WTC11 (cell line): ENCODE data around the gene MCF2L2. TPM values are rescaled to one million over a fixed set of nuclear protein-coding genes. Genes with fewer than 3 reads are reported as not detected.

Source experiments
- ATAC-seq: fragments of 200-7000 bp; cut with Tn5 transposase; 2 replicates; pipeline ENCODE4 v1.10.0; 2021; ENCODE audit warnings: mild to moderate bottlenecking, moderate library complexity
- CTCF ChIA-PET: fragments of 300-600 bp; sonication (Branson Sonifier 250); formaldehyde crosslinking; loops from one replicate; lab custom pipeline; 2021; ENCODE audit warnings: antibody characterized with exemption; lab: Charles Lee
- POLR2A ChIA-PET: fragments of 350-600 bp; sonication (Branson Sonifier 250); formaldehyde crosslinking; loops from one replicate; lab custom pipeline; 2021; ENCODE audit warnings: antibody characterized with exemption; lab: Charles Lee
- DNase-seq: peaks from one replicate; pipeline ENCODE4 v3.0.0; 2021; ENCODE audit warnings: low spot score
- H3K27ac Mint-ChIP-seq: 2 replicates; pipeline ENCODE4 v1.8.0; 2021; ENCODE audit warnings: mixed read lengths
- H3K27me3 Mint-ChIP-seq: 2 replicates; pipeline ENCODE4 v1.8.0; 2021; ENCODE audit warnings: low read depth, mild to moderate bottlenecking, moderate library complexity, mixed read lengths
- H3K36me3 Mint-ChIP-seq: 2 replicates; pipeline ENCODE4 v1.8.0; 2021; ENCODE audit warnings: mixed read lengths
- H3K4me1 Mint-ChIP-seq: 2 replicates; pipeline ENCODE4 v1.8.0; 2022; ENCODE audit warnings: mixed read lengths
- H3K4me3 Mint-ChIP-seq: 2 replicates; pipeline ENCODE4 v1.8.0; 2021; ENCODE audit warnings: mild to moderate bottlenecking, moderate library complexity, mixed read lengths
- H3K9me3 Mint-ChIP-seq: 2 replicates; pipeline ENCODE4 v1.8.0; 2021; ENCODE audit warnings: mixed read lengths
- AFF4 ChIP-seq: sonication (generic); formaldehyde crosslinking; IDR thresholded peaks from 2 replicates; pipeline ENCODE4 v1.8.1; 2023; ENCODE audit warnings: mild to moderate bottlenecking, missing genetic modification reagents, borderline replicate concordance
- CBFB ChIP-seq: sonication (generic); formaldehyde crosslinking; IDR thresholded peaks from 2 replicates; pipeline ENCODE4 v1.8.1; 2022; ENCODE audit warnings: mild to moderate bottlenecking, low read depth, missing genetic modification reagents
- ESRRA ChIP-seq: sonication (generic); formaldehyde crosslinking; IDR thresholded peaks from 2 replicates; pipeline ENCODE4 v1.8.1; 2022; ENCODE audit warnings: mild to moderate bottlenecking, missing genetic modification reagents, borderline replicate concordance
- GRHL2 ChIP-seq: fragments of 250-450 bp; sonication (Bioruptor Pico); IDR thresholded peaks from 2 replicates; pipeline ENCODE4 v1.8.0; 2022; ENCODE audit warnings: mild to moderate bottlenecking, moderate library complexity; ENCODE audit not compliant: insufficient replicate concordance, severe bottlenecking
- JAZF1 ChIP-seq: fragments of 250-450 bp; sonication (Bioruptor Pico); IDR thresholded peaks from 2 replicates; pipeline ENCODE4 v1.9.0; 2021; ENCODE audit warnings: moderate library complexity, mild to moderate bottlenecking, inconsistent platforms
- JUN ChIP-seq: sonication (generic); formaldehyde crosslinking; IDR thresholded peaks from 2 replicates; pipeline ENCODE4 v1.8.0; 2023; ENCODE audit warnings: mild to moderate bottlenecking, missing genetic modification reagents
- NFATC4 ChIP-seq: fragments of 250-450 bp; sonication (Bioruptor Pico); IDR thresholded peaks from 2 replicates; pipeline ENCODE4 v1.9.0; 2021; ENCODE audit warnings: mild to moderate bottlenecking
- ZNF138 ChIP-seq: sonication (generic); formaldehyde crosslinking; conservative IDR thresholded peaks from 2 replicates; pipeline ENCODE4 v1.8.1; 2022; ENCODE audit warnings: mild to moderate bottlenecking, moderate library complexity, missing genetic modification reagents
- ZNF425 ChIP-seq: fragments of 250-450 bp; sonication (Bioruptor Pico); conservative IDR thresholded peaks from 2 replicates; pipeline ENCODE4 v1.9.0; 2021; ENCODE audit warnings: mild to moderate bottlenecking
- ZNF671 ChIP-seq: fragments of 250-450 bp; sonication (Bioruptor Pico); IDR thresholded peaks from 2 replicates; pipeline ENCODE4 v1.8.0; 2021; ENCODE audit warnings: mild to moderate bottlenecking
- total RNA-seq: library from RNA; stranded (reverse); gene quantifications from 3 replicates; pipeline ENCODE4 v1.2.3, GENCODE V29; 2021
- TF ChIP-seq, protein P1 (sequence below): fragments of 250-450 bp; sonication (Bioruptor Pico); IDR thresholded peaks from 2 replicates; pipeline ENCODE4 v2.1.2; 2022; ENCODE audit warnings: mild to moderate bottlenecking, moderate library complexity
- TF ChIP-seq, protein P2 (sequence below): sonication (generic); formaldehyde crosslinking; IDR thresholded peaks from 2 replicates; pipeline ENCODE4 v1.8.0; 2023; ENCODE audit warnings: missing genetic modification reagents, mild to moderate bottlenecking, borderline replicate concordance
- TF ChIP-seq, protein P3 (sequence below): sonication (generic); formaldehyde crosslinking; IDR thresholded peaks from 2 replicates; pipeline ENCODE4 v1.8.1; 2023; ENCODE audit warnings: mild to moderate bottlenecking, missing genetic modification reagents
- TF ChIP-seq, protein P4 (sequence below): fragments of 250-450 bp; sonication (Bioruptor Pico); IDR thresholded peaks from 2 replicates; pipeline ENCODE4 v1.8.0; 2021; ENCODE audit warnings: mild to moderate bottlenecking
- TF ChIP-seq, protein P5 (sequence below): sonication (generic); formaldehyde crosslinking; IDR thresholded peaks from 2 replicates; pipeline ENCODE4 v1.8.1; 2023; ENCODE audit warnings: mild to moderate bottlenecking, moderate library complexity, missing genetic modification reagents

Gene MCF2L2
- total RNA-seq, 1 experiment from 2014 or later: 7.5 TPM

DNA sequence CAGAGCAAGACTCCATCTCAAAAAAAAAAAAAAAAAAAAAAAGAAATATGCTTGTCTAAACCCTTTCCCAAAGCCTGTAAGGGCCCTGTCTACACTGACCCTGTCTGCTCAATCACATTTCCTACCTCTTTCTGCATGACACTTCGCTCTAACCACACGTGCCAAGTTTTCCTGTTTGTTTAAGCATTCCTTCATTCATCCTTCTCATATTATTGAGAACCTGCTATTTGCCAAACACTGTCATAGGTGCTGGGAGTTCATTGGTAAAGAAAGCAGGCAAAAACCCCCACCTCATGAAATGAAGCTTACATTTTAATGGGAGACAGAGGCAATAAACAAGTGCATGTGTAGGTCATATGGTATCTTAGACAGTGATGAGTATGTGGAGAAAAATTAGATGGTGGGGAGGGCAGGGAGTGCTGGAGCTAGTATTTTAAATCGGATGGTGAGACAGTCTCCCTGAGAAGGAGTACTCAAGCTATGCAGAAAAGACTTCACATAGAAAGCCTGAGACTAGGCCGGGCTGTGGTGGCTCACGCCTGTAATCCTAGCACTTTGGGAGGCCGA, 127.3 kb downstream of the MCF2L2 start:
- POLR2A ChIA-PET: interaction anchor here (0.7 kb wide), 1 partner anchor 147 kb away, joined by 3 read pairs; no protein-coding TSS in a partner anchor
- Mint-ChIP-seq H3K27ac (no peak overlapping the region), H3K4me3 (no peak overlapping the region), H3K9me3 (no peaks in the 10 kb centered on the region), H3K27me3 (no peaks in the 10 kb centered on the region), H3K4me1 (peaks cover 17% of the 10 kb centered on the region), H3K36me3 (no peaks in the 10 kb centered on the region; the same call in none of the 2 replicates)
- CTCF ChIA-PET: interaction anchor here (1.7 kb wide), 1 partner anchor 81 kb away, joined by 3 read pairs; no protein-coding TSS in a partner anchor
- TF ChIP-seq, protein P1, sequence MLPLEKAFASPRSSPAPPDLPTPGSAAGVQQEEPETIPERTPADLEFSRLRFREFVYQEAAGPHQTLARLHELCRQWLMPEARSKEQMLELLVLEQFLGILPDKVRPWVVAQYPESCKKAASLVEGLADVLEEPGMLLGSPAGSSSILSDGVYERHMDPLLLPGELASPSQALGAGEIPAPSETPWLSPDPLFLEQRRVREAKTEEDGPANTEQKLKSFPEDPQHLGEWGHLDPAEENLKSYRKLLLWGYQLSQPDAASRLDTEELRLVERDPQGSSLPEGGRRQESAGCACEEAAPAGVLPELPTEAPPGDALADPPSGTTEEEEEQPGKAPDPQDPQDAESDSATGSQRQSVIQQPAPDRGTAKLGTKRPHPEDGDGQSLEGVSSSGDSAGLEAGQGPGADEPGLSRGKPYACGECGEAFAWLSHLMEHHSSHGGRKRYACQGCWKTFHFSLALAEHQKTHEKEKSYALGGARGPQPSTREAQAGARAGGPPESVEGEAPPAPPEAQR: no peak
- TF ChIP-seq NFATC4 (CRISPR knock-in tag) (no peak), ESRRA (CRISPR knock-in tag) (no peak)
- ATAC-seq (no peak), DNase-seq (no peak)

- TF ChIP-seq ZNF671 (no peak), JAZF1 (CRISPR knock-in tag) (no peak), JUN (CRISPR knock-in tag) (no peak), CBFB (CRISPR knock-in tag) (no peak), ZNF425 (CRISPR knock-in tag) (no peak), AFF4 (CRISPR knock-in tag) (no peak), ZNF138 (CRISPR knock-in tag) (no peak), GRHL2 (no peak)
- TF ChIP-seq, protein P2, sequence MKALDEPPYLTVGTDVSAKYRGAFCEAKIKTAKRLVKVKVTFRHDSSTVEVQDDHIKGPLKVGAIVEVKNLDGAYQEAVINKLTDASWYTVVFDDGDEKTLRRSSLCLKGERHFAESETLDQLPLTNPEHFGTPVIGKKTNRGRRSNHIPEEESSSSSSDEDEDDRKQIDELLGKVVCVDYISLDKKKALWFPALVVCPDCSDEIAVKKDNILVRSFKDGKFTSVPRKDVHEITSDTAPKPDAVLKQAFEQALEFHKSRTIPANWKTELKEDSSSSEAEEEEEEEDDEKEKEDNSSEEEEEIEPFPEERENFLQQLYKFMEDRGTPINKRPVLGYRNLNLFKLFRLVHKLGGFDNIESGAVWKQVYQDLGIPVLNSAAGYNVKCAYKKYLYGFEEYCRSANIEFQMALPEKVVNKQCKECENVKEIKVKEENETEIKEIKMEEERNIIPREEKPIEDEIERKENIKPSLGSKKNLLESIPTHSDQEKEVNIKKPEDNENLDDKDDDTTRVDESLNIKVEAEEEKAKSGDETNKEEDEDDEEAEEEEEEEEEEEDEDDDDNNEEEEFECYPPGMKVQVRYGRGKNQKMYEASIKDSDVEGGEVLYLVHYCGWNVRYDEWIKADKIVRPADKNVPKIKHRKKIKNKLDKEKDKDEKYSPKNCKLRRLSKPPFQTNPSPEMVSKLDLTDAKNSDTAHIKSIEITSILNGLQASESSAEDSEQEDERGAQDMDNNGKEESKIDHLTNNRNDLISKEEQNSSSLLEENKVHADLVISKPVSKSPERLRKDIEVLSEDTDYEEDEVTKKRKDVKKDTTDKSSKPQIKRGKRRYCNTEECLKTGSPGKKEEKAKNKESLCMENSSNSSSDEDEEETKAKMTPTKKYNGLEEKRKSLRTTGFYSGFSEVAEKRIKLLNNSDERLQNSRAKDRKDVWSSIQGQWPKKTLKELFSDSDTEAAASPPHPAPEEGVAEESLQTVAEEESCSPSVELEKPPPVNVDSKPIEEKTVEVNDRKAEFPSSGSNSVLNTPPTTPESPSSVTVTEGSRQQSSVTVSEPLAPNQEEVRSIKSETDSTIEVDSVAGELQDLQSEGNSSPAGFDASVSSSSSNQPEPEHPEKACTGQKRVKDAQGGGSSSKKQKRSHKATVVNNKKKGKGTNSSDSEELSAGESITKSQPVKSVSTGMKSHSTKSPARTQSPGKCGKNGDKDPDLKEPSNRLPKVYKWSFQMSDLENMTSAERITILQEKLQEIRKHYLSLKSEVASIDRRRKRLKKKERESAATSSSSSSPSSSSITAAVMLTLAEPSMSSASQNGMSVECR (CRISPR knock-in tag): no peak
- TF ChIP-seq, protein P3, sequence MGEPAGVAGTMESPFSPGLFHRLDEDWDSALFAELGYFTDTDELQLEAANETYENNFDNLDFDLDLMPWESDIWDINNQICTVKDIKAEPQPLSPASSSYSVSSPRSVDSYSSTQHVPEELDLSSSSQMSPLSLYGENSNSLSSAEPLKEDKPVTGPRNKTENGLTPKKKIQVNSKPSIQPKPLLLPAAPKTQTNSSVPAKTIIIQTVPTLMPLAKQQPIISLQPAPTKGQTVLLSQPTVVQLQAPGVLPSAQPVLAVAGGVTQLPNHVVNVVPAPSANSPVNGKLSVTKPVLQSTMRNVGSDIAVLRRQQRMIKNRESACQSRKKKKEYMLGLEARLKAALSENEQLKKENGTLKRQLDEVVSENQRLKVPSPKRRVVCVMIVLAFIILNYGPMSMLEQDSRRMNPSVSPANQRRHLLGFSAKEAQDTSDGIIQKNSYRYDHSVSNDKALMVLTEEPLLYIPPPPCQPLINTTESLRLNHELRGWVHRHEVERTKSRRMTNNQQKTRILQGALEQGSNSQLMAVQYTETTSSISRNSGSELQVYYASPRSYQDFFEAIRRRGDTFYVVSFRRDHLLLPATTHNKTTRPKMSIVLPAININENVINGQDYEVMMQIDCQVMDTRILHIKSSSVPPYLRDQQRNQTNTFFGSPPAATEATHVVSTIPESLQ: no peak
- TF ChIP-seq, protein P4, sequence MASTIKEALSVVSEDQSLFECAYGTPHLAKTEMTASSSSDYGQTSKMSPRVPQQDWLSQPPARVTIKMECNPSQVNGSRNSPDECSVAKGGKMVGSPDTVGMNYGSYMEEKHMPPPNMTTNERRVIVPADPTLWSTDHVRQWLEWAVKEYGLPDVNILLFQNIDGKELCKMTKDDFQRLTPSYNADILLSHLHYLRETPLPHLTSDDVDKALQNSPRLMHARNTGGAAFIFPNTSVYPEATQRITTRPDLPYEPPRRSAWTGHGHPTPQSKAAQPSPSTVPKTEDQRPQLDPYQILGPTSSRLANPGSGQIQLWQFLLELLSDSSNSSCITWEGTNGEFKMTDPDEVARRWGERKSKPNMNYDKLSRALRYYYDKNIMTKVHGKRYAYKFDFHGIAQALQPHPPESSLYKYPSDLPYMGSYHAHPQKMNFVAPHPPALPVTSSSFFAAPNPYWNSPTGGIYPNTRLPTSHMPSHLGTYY (CRISPR knock-in tag): no peak
- TF ChIP-seq, protein P5, sequence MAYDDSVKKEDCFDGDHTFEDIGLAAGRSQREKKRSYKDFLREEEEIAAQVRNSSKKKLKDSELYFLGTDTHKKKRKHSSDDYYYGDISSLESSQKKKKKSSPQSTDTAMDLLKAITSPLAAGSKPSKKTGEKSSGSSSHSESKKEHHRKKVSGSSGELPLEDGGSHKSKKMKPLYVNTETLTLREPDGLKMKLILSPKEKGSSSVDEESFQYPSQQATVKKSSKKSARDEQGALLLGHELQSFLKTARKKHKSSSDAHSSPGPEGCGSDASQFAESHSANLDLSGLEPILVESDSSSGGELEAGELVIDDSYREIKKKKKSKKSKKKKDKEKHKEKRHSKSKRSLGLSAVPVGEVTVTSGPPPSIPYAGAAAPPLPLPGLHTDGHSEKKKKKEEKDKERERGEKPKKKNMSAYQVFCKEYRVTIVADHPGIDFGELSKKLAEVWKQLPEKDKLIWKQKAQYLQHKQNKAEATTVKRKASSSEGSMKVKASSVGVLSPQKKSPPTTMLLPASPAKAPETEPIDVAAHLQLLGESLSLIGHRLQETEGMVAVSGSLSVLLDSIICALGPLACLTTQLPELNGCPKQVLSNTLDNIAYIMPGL (CRISPR knock-in tag): no peak
- peaks cover 3% of the 10 kb centered on the region for H3K36me3 Mint-ChIP-seq
- CTCF ChIA-PET: interaction anchor here (1.0 kb wide), 1 partner anchor 35 kb away, joined by 3 read pairs; no protein-coding TSS in a partner anchor
- H3K27me3 Mint-ChIP-seq: no peaks in the 10 kb centered on the region
- H3K4me3 Mint-ChIP-seq: no peak overlapping the region
- no peaks in the 10 kb centered on the region for H3K9me3 Mint-ChIP-seq
- POLR2A ChIA-PET: no interaction called here
- peaks cover 17% of the 10 kb centered on the region for H3K4me1 Mint-ChIP-seq
- no peak overlapping the region for H3K27ac Mint-ChIP-seq
- DNase-seq (no peak), ATAC-seq (no peak)
These were observed 128.4 kb downstream of the MCF2L2 start for GRCh38 chr3:183299976-183300375.
